ENCODE measurements around the gene FILIP1L.

GRCh38 chr3:99839613-99840012 lies 274.7 kb downstream of the FILIP1L start:
- TF ChIP-seq POLR2AphosphoS5 (IDR thresholded peaks at IDR 0.05; ENCODE audit: low read depth, low read length) (no peak), JUND (IDR thresholded peaks at IDR 0.05) (no peak), RAD21 (IDR thresholded peaks at IDR 0.05; ENCODE audit: low read length) (no peak), SMC3 (IDR thresholded peaks at IDR 0.05; ENCODE audit: low read depth, low read length) (no peak), TAF1 (IDR thresholded peaks at IDR 0.05; ENCODE audit: borderline replicate concordance, low read depth, low read length) (no peak), RFX5 (IDR thresholded peaks at IDR 0.05; ENCODE audit: low read length) (no peak), FOXM1 (IDR thresholded peaks at IDR 0.05; ENCODE audit: low read depth) (no peak), EZH2phosphoT487 (IDR thresholded peaks at IDR 0.05; ENCODE audit: borderline replicate concordance, low read depth) (no peak)
- TF ChIP-seq, protein P1, sequence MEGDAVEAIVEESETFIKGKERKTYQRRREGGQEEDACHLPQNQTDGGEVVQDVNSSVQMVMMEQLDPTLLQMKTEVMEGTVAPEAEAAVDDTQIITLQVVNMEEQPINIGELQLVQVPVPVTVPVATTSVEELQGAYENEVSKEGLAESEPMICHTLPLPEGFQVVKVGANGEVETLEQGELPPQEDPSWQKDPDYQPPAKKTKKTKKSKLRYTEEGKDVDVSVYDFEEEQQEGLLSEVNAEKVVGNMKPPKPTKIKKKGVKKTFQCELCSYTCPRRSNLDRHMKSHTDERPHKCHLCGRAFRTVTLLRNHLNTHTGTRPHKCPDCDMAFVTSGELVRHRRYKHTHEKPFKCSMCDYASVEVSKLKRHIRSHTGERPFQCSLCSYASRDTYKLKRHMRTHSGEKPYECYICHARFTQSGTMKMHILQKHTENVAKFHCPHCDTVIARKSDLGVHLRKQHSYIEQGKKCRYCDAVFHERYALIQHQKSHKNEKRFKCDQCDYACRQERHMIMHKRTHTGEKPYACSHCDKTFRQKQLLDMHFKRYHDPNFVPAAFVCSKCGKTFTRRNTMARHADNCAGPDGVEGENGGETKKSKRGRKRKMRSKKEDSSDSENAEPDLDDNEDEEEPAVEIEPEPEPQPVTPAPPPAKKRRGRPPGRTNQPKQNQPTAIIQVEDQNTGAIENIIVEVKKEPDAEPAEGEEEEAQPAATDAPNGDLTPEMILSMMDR (IDR thresholded peaks at IDR 0.05) = no peak

All from SK-N-SH (cell line).